CD4-positive, alpha-beta T cell (primary cell): Measurements from ENCODE around the gene PIEZO1. TPM values are rescaled to one million over a fixed set of nuclear protein-coding genes. Genes with fewer than 3 reads are reported as not detected.

Experiments
- ATAC-seq: fragments of 200-7000 bp; cut with Tn5 transposase; one replicate; pipeline ENCODE4 v1.10.0; 2022; ENCODE audit warnings: mild to moderate bottlenecking; ENCODE audit not compliant: poor library complexity
- CTCF ChIA-PET: fragments of 350-600 bp; sonication (Branson Sonifier 250); formaldehyde crosslinking; loops from one replicate; lab custom pipeline; 2021; ENCODE audit warnings: antibody characterized with exemption, inconsistent platforms; lab: Charles Lee
- POLR2A ChIA-PET: fragments of 350-600 bp; sonication (Branson Sonifier 250); formaldehyde crosslinking; loops from one replicate; lab custom pipeline; 2021; ENCODE audit warnings: antibody characterized with exemption, inconsistent platforms; lab: Charles Lee
- DNase-seq, 14 experiments: peaks; one replicate each; pipeline ENCODE4 v3.0.0-alpha.2; 2013 to 2020; ENCODE audit warnings: mixed read lengths in 2 of 14
- H3K27ac ChIP-seq, 2 donors: one replicate each; pipeline versions ENCODE4 v1.5.1 to v1.7.0; 2013; ENCODE audit warnings: low read length in 2 of 2, low read depth in 1 of 2, mild to moderate bottlenecking in 1 of 2
- H3K27me3 ChIP-seq, 2 experiments: 1 replicate in 1 of 2; 2 replicates in 1 of 2; pipeline versions ENCODE4 v1.6.1 to v1.7.0; 2013; ENCODE audit warnings: low read length in 2 of 2, control low read depth in 1 of 2, mild to moderate bottlenecking in 1 of 2, moderate library complexity in 1 of 2; ENCODE audit not compliant: insufficient read depth in 2 of 2, control insufficient read depth in 1 of 2
- H3K36me3 ChIP-seq: one replicate; pipeline ENCODE4 v1.6.1; 2013; ENCODE audit warnings: low read length, control low read depth; ENCODE audit not compliant: insufficient read depth
- H3K4me1 ChIP-seq: one replicate; pipeline ENCODE4 v1.6.1; 2013; ENCODE audit warnings: low read length, control low read depth; ENCODE audit not compliant: insufficient read depth
- H3K4me3 ChIP-seq: one replicate; pipeline ENCODE4 v1.5.1; 2013; ENCODE audit warnings: mild to moderate bottlenecking, low read length, moderate library complexity
- H3K9me3 ChIP-seq, 2 experiments: 1 replicate in 1 of 2; 2 replicates in 1 of 2; pipeline versions ENCODE4 v1.6.1 to v1.7.0; 2013; ENCODE audit warnings: low read length in 2 of 2, mild to moderate bottlenecking in 2 of 2, control low read depth in 1 of 2, moderate library complexity in 1 of 2; ENCODE audit not compliant: control insufficient read depth in 1 of 2, insufficient read depth in 1 of 2
- H3K27ac Mint-ChIP-seq: one replicate; pipeline ENCODE4 v1.8.0; 2020; ENCODE audit warnings: mixed read lengths
- H3K27me3 Mint-ChIP-seq: one replicate; pipeline ENCODE4 v1.8.0; 2021; ENCODE audit warnings: mixed read lengths
- H3K36me3 Mint-ChIP-seq: one replicate; pipeline ENCODE4 v1.8.0; 2021; ENCODE audit warnings: low read depth, mixed read lengths
- H3K4me1 Mint-ChIP-seq: one replicate; pipeline ENCODE4 v1.8.0; 2021; ENCODE audit warnings: low read depth, mixed read lengths
- H3K4me3 Mint-ChIP-seq: one replicate; pipeline ENCODE4 v1.8.0; 2020; ENCODE audit warnings: mild to moderate bottlenecking, mixed read lengths
- H3K9me3 Mint-ChIP-seq: one replicate; pipeline ENCODE4 v1.8.0; 2020; ENCODE audit warnings: mixed read lengths
- intact Hi-C, 2 experiments: fragments of 100-400 bp; cut with DNase I in 1 of 2; cut with micrococcal nuclease in 1 of 2; formaldehyde crosslinking; loops; one replicate each; pipeline versions ENCODE4 v1.15.1 to v1.9.0; 2023 to 2025; cut with DNase I, micrococcal nuclease
- total RNA-seq, 174 experiments: library from RNA in 2 of 174; stranded (reverse) in 2 of 174; gene quantifications; one replicate each; pipeline ENCODE4 v1.2.3 and lab custom pipeline; 2021 to 2026
- TF ChIP-seq, protein P1 (sequence below): fragments of 200-600 bp; IDR thresholded peaks from one replicate; pipeline ENCODE4 v1.8.0; 2022; ENCODE audit warnings: antibody characterized with exemption, mild to moderate bottlenecking

PIEZO1 gene
- total RNA-seq, 2 experiments from 2014 or later, result 142 to 146 TPM

DNA sequence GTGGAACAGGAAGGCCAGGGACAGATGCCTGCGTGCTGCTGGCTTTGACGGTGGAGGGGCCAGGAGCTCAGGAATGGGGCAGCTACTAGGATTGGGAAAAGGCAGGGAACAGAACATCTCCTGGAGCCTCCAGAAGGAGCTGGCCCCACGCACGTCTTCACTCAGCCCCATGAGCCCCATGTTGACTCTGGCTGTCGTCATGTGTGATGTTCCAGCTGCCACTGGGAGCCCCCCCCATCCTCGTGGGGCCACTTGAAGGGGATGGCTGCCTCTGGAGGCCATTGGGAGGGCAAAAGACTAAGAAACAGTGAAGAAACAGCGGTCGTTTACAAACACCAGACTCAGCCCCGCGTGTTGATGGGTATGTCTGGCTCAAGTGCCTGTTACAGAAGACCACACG, 45.2 kb upstream of the PIEZO1 start:
- no peaks in the 10 kb centered on the region for H3K27me3 Mint-ChIP-seq
- TF ChIP-seq, protein P1, sequence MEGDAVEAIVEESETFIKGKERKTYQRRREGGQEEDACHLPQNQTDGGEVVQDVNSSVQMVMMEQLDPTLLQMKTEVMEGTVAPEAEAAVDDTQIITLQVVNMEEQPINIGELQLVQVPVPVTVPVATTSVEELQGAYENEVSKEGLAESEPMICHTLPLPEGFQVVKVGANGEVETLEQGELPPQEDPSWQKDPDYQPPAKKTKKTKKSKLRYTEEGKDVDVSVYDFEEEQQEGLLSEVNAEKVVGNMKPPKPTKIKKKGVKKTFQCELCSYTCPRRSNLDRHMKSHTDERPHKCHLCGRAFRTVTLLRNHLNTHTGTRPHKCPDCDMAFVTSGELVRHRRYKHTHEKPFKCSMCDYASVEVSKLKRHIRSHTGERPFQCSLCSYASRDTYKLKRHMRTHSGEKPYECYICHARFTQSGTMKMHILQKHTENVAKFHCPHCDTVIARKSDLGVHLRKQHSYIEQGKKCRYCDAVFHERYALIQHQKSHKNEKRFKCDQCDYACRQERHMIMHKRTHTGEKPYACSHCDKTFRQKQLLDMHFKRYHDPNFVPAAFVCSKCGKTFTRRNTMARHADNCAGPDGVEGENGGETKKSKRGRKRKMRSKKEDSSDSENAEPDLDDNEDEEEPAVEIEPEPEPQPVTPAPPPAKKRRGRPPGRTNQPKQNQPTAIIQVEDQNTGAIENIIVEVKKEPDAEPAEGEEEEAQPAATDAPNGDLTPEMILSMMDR, result no peak
- Histone ChIP-seq H3K4me1 (no peaks in the 10 kb centered on the region), H3K36me3 (peaks cover 7% of the 10 kb centered on the region), H3K27me3 (no peaks in the 10 kb centered on the region), H3K9me3 (no peaks in the 10 kb centered on the region), H3K27ac (no peak overlapping the region), H3K4me3 (no peak overlapping the region)
- ATAC-seq (no peak), DNase-seq (no peak)
- H3K4me3 Mint-ChIP-seq, result no peak overlapping the region
- no peaks in the 10 kb centered on the region for H3K36me3 Mint-ChIP-seq
- H3K4me1 Mint-ChIP-seq, result no peaks in the 10 kb centered on the region
- no peaks in the 10 kb centered on the region for H3K9me3 Mint-ChIP-seq
- CTCF ChIA-PET, result no interaction called here
- no peak overlapping the region for H3K27ac Mint-ChIP-seq
- intact Hi-C loops, result no loop called here
- POLR2A ChIA-PET, result interaction anchor here (0.6 kb wide), 1 partner anchor 25 kb away, joined by 4 read pairs; no protein-coding TSS in a partner anchor

DNA sequence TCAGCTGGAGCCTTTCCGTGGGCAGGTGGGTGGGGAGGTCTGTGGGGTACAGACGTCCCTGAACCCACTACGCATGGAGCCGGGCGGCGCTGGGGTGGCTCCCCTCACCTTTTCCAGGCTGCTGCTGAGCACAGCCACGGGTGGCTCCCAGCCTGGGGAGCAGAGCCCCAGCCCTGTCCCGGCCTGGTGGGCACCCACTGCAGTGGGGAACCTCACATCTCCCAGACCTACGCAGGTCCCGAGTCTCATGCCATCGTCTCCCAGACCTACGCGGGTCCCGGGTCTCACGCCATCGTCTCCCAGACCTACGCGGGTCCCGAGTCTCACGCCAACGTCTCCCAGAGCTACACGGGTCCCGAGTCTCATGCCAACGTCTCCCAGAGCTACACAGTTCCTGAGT, 43.7 kb upstream of the PIEZO1 start:
- no peak overlapping the region for H3K4me3 Mint-ChIP-seq
- H3K27ac Mint-ChIP-seq, result no peak overlapping the region
- H3K27ac ChIP-seq, result no peak overlapping the region
- H3K4me3 ChIP-seq, result no peak overlapping the region
- ChIA-PET POLR2A (no interaction called here), CTCF (no interaction called here)
- no peak for DNase-seq
- H3K4me1 ChIP-seq, result no peaks in the 10 kb centered on the region
- ATAC-seq, result no peak
- TF ChIP-seq, protein P1, result no peak
- H3K9me3 Mint-ChIP-seq, result no peaks in the 10 kb centered on the region
- peaks cover 12% of the 10 kb centered on the region for H3K36me3 ChIP-seq
- H3K36me3 Mint-ChIP-seq, result no peaks in the 10 kb centered on the region
- no peaks in the 10 kb centered on the region for H3K4me1 Mint-ChIP-seq
- no peaks in the 10 kb centered on the region for H3K27me3 Mint-ChIP-seq
- H3K27me3 ChIP-seq, result no peaks in the 10 kb centered on the region
- intact Hi-C loops, result no loop called here
- H3K9me3 ChIP-seq, result no peaks in the 10 kb centered on the region

DNA sequence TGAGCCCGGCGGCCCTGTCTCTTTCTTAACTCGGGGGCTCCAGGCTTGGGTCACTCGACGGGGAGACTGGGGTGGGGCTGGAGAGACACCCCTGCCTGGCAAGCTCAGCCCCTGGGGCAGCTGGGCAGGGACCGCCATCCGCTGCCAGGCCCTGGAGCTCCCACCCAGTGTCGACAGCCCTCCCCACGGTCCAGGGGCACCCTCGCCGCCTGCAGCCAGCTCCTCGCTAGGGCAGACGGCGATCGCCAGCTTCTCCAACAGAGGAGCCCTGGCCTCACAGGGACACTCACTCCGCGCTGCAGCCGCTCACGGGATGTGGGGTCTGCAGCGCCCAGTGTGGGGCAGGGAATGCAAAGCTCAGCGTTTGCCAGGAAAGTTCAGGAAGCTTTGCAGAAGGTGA, 42.7 kb upstream of the PIEZO1 start:
- DNase-seq (no peak), ATAC-seq (no peak)
- Mint-ChIP-seq H3K27ac (no peak overlapping the region), H3K4me1 (no peaks in the 10 kb centered on the region), H3K27me3 (no peaks in the 10 kb centered on the region), H3K36me3 (peaks cover 5% of the 10 kb centered on the region), H3K9me3 (no peaks in the 10 kb centered on the region), H3K4me3 (no peak overlapping the region)
- intact Hi-C loops, result no loop called here
- H3K4me3 ChIP-seq, result no peak overlapping the region
- H3K27me3 ChIP-seq, result no peaks in the 10 kb centered on the region
- no peaks in the 10 kb centered on the region for H3K4me1 ChIP-seq
- TF ChIP-seq, protein P1, result no peak
- ChIA-PET POLR2A (no interaction called here), CTCF (no interaction called here)
- no peaks in the 10 kb centered on the region for H3K9me3 ChIP-seq
- peaks cover 12% of the 10 kb centered on the region for H3K36me3 ChIP-seq
- no peak overlapping the region for H3K27ac ChIP-seq
